ENCODE data around the gene MRPL43.

DNA sequence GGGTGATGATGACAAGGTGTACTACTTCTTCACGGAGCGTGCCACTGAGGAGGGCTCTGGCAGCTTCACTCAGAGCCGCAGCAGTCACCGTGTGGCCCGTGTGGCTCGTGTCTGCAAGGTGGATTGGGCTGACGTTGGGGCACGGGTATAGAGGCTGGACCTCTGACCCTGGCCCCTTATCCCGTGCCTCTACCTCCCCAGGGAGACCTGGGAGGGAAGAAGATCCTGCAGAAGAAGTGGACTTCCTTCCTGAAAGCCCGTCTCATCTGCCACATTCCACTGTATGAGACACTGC lies 8.4 kb downstream of the MRPL43 start:
- TF ChIP-seq EZH2 (IDR thresholded peaks at IDR 0.05; ENCODE audit: borderline replicate concordance, low read depth, low read length, severe bottlenecking) (no peak), MYC (IDR thresholded peaks at IDR 0.05; ENCODE audit: low read depth, low read length) (no peak), POLR2A (IDR thresholded peaks at IDR 0.05; ENCODE audit: low read depth, low read length) (no peak)
- TF ChIP-seq, protein P1, sequence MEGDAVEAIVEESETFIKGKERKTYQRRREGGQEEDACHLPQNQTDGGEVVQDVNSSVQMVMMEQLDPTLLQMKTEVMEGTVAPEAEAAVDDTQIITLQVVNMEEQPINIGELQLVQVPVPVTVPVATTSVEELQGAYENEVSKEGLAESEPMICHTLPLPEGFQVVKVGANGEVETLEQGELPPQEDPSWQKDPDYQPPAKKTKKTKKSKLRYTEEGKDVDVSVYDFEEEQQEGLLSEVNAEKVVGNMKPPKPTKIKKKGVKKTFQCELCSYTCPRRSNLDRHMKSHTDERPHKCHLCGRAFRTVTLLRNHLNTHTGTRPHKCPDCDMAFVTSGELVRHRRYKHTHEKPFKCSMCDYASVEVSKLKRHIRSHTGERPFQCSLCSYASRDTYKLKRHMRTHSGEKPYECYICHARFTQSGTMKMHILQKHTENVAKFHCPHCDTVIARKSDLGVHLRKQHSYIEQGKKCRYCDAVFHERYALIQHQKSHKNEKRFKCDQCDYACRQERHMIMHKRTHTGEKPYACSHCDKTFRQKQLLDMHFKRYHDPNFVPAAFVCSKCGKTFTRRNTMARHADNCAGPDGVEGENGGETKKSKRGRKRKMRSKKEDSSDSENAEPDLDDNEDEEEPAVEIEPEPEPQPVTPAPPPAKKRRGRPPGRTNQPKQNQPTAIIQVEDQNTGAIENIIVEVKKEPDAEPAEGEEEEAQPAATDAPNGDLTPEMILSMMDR (IDR thresholded peaks at IDR 0.05; ENCODE audit: extremely low read depth in 1 of 2, insufficient read depth in 1 of 2, low read depth in 1 of 2, low read length in 2 of 2) = no peak
